A172 (cell line): ENCODE data around the gene MYLK4. TPM values are rescaled to one million over a fixed set of nuclear protein-coding genes. Genes with fewer than 3 reads are reported as not detected.

ENCODE experiments used
- DNase-seq: peaks from one replicate; pipeline ENCODE4 v3.0.0-alpha.2; 2015; ENCODE audit warnings: low spot score
- total RNA-seq: library from RNA; depleted of rRNA; stranded (reverse); fragments of >200 nt; shearing (Covaris generic); gene quantifications from 2 replicates; pipeline ENCODE4 v1.2.3, GENCODE V29; 2014

MYLK4 gene
- total RNA-seq, 1 experiment from 2014 or later = 0.24 TPM

DNA sequence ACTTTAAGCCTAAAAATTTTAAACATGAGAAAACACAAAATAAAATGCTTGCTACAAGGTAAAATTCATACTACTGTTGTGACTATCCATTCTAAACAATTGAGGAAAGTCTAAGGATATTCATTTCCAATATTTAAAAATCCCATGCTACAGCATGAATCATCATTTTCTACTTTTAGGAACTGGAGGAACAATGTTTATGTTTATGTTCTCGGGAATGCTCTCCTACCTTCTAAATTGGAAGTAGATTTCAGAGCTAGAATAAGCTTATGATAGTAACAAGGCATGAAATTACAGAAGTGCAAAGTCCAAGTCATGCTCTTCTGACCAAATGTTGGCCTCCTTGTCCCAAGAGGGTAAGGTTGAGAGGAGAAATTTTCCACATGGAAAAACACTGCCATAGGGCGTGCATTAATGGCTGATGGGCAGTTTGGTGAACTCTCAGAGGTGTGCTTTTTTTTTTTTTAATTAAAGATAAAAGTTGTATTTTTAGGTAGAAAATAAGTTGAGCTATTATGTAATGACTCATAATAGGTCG is 6.0 kb upstream of the MYLK4 start:
- no peak for DNase-seq

DNA sequence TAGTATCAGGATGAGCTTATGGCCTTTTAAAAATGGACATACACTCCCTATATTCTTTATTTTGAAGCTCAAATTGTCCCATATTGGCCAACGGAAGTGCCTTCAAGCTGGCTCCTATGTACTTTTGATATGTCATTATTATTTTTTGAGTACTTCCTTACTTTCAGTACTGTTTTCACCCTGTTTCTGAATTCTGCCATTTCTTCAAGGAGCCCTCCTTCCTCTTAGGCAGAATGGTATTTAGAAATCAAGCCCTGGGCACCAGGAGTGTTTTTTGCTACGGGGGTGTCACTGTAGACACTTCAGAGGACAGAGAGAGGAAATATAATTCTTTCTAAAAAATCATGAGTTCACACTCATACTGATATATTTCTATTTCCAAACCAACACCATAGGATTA is 5.5 kb upstream of the MYLK4 start:
- DNase-seq = no peak

GRCh38 chr6:2755456-2755855 is 4.7 kb upstream of the MYLK4 start:
- no peak for DNase-seq

GRCh38 chr6:2754911-2755310 is 4.2 kb upstream of the MYLK4 start:
- no peak for DNase-seq

GRCh38 chr6:2754393-2754792 is 3.7 kb upstream of the MYLK4 start:
- no peak for DNase-seq

DNA sequence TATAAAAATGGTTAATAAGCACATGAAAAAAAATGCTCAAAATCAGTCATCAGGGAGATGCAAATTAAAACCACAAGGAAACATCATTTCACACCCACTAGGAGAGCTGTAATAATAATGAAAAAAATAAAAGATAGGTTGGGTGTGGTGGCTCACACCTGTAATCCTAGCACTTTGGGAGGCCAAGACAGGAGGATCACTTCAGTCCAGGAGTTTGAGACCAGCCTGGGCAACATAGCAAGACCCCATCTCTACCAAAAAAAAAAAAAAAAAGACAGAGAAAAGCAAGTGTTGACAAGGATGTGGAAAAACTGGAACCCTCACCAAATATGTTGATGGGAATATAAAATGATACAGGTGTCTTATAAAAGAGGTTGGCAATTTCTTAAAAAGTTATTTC is 3.0 kb upstream of the MYLK4 start:
- DNase-seq = no peak

- no peak for DNase-seq
Observed at GRCh38 chr6:2753110-2753489, 2.4 kb upstream of the MYLK4 start.

- DNase-seq = no peak
Observed at GRCh38 chr6:2752477-2753109, 1.9 kb upstream of the MYLK4 start.

GRCh38 chr6:2751871-2752270 is 1.1 kb upstream of the MYLK4 start:
- no peak for DNase-seq

DNA sequence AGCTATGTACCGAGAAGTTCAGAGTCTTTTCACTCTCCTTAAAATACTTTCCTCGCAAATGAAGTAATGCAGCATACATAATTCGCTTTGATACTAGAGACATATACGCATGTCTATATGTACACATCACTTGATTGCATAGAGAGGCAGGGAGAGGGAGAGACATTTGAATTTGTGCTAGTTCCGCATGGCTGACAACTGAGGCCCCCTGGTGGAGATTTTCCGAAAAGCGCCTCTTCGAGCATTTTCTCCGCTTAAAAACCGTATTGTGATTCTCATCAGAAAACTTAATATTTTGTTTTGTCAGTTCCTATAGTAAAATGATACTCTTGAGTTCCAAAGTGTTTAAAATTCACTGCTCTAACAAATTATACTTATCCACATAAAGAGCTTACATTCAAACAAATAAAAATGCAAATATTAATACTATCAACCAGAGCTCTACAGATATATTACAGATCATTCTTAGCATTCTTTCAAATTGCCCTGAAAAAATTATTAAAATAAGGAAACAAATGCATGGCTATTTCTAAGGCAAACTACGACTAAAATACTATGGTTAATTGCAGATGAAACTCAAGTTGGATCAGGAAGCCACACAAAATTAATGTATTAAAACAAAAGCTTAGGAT is 637 bp downstream of the MYLK4 start:
- DNase-seq = peak; percentile 48

DNA sequence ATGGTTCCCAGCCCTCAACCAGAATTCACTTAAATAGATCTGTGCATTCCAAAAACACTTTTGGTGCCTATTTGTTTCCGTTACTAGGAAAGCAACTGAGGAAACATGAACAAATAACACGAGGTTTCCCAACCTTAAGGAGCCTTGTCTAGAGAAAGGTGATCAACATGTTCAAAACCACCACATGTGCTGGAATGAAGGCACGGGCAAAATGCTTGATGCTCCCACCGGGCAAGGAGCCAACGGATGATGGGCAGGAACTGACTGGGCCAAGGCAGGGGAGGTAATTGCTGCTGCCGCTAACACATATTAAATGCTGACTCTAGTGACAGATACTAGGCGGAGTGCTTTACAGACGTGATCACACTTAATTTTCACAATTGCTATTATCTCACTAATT is 2.5 kb downstream of the MYLK4 start:
- no peak for DNase-seq

DNA sequence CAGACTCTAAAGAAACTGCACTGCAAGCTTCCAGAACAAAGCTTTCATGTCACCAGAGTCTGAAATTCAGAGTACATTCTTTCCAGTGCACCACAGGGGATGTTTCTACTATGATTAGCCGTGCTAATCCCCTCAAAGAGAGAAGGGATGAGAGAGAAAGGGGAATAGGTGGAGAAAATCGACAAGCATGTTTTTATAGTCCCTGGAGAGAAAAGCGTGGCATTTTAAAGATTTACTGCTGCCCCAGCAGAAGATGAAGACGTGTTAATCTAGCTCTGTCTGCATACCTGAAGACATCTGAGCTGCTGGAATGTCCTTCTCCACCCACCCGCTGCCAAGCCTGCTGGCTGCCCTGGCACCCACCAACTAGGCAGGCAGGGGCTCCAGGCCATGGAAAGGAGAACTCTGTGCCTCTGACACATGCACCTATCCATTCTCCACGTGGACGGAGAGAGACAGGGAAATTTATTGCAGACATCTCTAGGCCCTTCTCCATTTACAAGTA is 4.1 kb downstream of the MYLK4 start:
- no peak for DNase-seq

GRCh38 chr6:2745246-2745645 is 5.5 kb downstream of the MYLK4 start:
- no peak for DNase-seq

DNA sequence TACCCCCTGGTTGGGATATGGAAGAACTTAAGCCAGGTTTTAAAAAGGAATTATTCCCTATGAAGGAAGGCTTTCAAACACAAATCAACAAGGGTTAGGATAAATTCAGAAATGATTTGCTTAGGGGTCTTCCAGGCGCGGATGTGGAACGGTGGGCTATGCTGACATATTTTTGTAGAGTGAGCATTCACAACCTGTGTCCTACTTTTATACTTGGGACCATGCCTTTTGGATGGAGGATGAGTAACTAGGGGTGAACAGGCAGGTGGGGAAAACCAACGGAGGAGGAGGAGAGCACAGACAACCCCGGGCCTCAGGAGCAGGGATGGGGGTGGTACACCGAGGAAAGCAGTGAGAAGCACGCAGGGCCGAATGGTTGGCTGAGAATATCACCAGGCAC is 5.9 kb downstream of the MYLK4 start:
- no peak for DNase-seq

GRCh38 chr6:2744209-2744771 is 6.4 kb downstream of the MYLK4 start:
- DNase-seq = peak; percentile 30

- DNase-seq = no peak
Observed at GRCh38 chr6:2743280-2744208, 7.2 kb downstream of the MYLK4 start.

- DNase-seq = no peak
Observed at GRCh38 chr6:2741756-2742155, 9.0 kb downstream of the MYLK4 start.

GRCh38 chr6:2740581-2740980 is 10.1 kb downstream of the MYLK4 start:
- DNase-seq = no peak

- DNase-seq = peak; percentile 28
Observed at GRCh38 chr6:2739335-2739734, 11.4 kb downstream of the MYLK4 start.

DNA sequence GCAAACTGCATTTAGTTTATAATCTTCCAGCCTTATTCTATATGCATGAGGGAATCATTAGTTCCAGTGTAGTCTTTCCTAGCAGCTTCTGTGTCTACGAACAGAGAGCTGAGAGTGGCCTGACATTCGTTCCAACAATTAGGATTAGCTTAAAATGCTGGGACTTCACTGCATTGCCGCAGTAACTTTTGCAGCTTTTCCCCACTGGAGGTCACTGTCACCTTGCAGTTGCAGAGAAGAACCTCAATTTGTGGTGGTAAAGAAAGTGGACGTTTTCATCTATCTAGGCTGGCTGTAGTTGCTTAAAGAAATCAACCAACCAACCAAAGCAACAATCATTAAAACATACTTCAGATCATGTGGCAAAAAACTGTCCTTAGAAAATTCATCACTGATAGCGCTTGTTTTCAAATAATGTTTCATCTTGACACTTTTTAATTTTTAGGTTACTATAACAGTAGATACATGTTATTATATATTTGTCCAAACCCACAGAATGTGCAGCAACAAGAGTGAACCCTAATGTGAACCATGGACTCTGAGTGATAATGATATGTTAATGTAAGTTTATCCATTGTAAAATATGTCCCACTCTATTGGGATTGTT is 12.2 kb downstream of the MYLK4 start:
- DNase-seq = peak; percentile 46

GRCh38 chr6:2737885-2738284 is 12.8 kb downstream of the MYLK4 start:
- DNase-seq = no peak
